ENCODE results near the gene WDR74. TPM values are rescaled to one million over a fixed set of nuclear protein-coding genes. Genes with fewer than 3 reads are reported as not detected.

The WDR74 gene
- total RNA-seq, 1 experiment from 2014 or later = 155 TPM

DNA sequence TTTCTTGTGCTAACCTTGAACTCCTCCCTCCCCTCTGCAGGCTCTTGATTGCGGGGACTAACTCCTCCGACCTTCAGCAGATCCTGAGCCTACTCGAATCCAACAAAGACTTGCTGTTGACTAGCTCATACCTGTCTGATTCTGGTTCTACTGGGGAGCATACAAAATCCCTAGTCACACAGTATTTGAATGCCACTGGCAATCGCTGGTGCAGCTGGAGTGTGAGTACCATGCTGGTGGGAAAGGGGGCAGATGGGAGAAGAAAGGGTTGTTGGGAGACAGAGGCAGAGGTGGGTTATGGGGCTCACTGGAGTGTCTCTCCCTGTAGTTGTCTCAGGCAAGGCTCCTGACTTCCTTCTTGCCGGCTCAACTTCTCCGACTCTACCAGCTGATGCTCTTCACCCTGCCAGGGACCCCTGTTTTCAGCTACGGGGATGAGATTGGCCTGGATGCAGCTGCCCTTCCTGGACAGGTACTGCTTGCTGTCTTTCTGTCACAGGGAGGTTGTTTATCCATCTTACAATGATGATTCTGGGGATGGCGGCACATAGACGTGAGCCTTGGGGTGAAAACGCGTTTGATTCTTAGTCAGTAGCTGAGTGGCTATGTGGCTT lies 45.9 kb upstream of the WDR74 start:
- H3K27ac ChIP-seq (ENCODE audit: low read depth, low read length, poor library complexity, severe bottlenecking) = peak overlapping the region; percentile 41
- CTCF ChIA-PET = no interaction called here

GRCh38 chr11:62883673-62884072 lies 44.3 kb upstream of the WDR74 start:
- Histone ChIP-seq H3K4me3 (ENCODE audit: low read depth, low read length, poor library complexity, severe bottlenecking) (peak overlapping the region; percentile 72), H3K4me1 (ENCODE audit: insufficient read depth, low read length, poor library complexity, severe bottlenecking) (peaks cover 59% of the 10 kb centered on the region), H3K27me3 (replicated peaks; ENCODE audit: insufficient read depth, low read depth, low read length, poor library complexity) (no peaks in the 10 kb centered on the region), H3K9me3 (ENCODE audit: low read depth, low read length, poor library complexity, severe bottlenecking) (no peaks in the 10 kb centered on the region), H3K27ac (ENCODE audit: low read depth, low read length, poor library complexity, severe bottlenecking) (peak overlapping the region; percentile 98), H3K36me3 (ENCODE audit: insufficient read depth, low read length, poor library complexity, severe bottlenecking) (peaks cover 71% of the 10 kb centered on the region)
- DNase-seq (ENCODE audit: low spot score) = no peak
- TF ChIP-seq EZH2 (IDR thresholded peaks at IDR 0.05; ENCODE audit: borderline replicate concordance, low read depth, low read length, poor library complexity, severe bottlenecking) (no peak), CTCF (conservative IDR thresholded peaks at IDR 0.05; ENCODE audit: low read depth, low read length) (no peak)
- no TSS peak for BruUV-seq (replicated peaks)
- intact Hi-C loops (cut with micrococcal nuclease; ENCODE audit: unreplicated experiment) = loop anchor here (5.0 kb wide), 1 partner anchor 96 kb away; the partner anchor contains the start of gene TMEM179B
- ChIA-PET CTCF (interaction anchor here (0.5 to 1.3 kb wide), 4 partner anchors 18 to 138 kb away, joined by 3 to 7 read pairs (median 6); no protein-coding TSS in a partner anchor), POLR2A (ENCODE audit: low non-redundant PET) (interaction anchor here (0.5 kb wide), 1 partner anchor 210 kb away, joined by 4 read pairs; no protein-coding TSS in a partner anchor)

More for the DNA sequence above, 45.9 kb upstream of the WDR74 start:
- Histone ChIP-seq H3K4me3 (ENCODE audit: low read depth, low read length, poor library complexity, severe bottlenecking) (peak overlapping the region; percentile 15), H3K9me3 (ENCODE audit: low read depth, low read length, poor library complexity, severe bottlenecking) (no peaks in the 10 kb centered on the region), H3K4me1 (ENCODE audit: insufficient read depth, low read length, poor library complexity, severe bottlenecking) (peaks cover 48% of the 10 kb centered on the region), H3K27me3 (replicated peaks; ENCODE audit: insufficient read depth, low read depth, low read length, poor library complexity) (no peaks in the 10 kb centered on the region), H3K36me3 (ENCODE audit: insufficient read depth, low read length, poor library complexity, severe bottlenecking) (peaks cover 87% of the 10 kb centered on the region)
- BruUV-seq (replicated peaks) = no TSS peak
- intact Hi-C loops (cut with micrococcal nuclease; ENCODE audit: unreplicated experiment) = no loop called here
- DNase-seq (ENCODE audit: low spot score) = no peak
- TF ChIP-seq CTCF (conservative IDR thresholded peaks at IDR 0.05; ENCODE audit: low read depth, low read length) (no peak), EZH2 (IDR thresholded peaks at IDR 0.05; ENCODE audit: borderline replicate concordance, low read depth, low read length, poor library complexity, severe bottlenecking) (no peak)
- POLR2A ChIA-PET (ENCODE audit: low non-redundant PET) = interaction anchor here (0.6 to 0.8 kb wide), 4 partner anchors 10 to 138 kb away, joined by 3 to 18 read pairs (median 4); no protein-coding TSS in a partner anchor

GRCh38 chr11:62882788-62883501 lies 43.6 kb upstream of the WDR74 start:
- DNase-seq (ENCODE audit: low spot score) = no peak
- Histone ChIP-seq H3K36me3 (ENCODE audit: insufficient read depth, low read length, poor library complexity, severe bottlenecking) (peaks cover 64% of the 10 kb centered on the region), H3K4me3 (ENCODE audit: low read depth, low read length, poor library complexity, severe bottlenecking) (peak overlapping the region; percentile 72), H3K4me1 (ENCODE audit: insufficient read depth, low read length, poor library complexity, severe bottlenecking) (peaks cover 59% of the 10 kb centered on the region), H3K9me3 (ENCODE audit: low read depth, low read length, poor library complexity, severe bottlenecking) (no peaks in the 10 kb centered on the region), H3K27ac (ENCODE audit: low read depth, low read length, poor library complexity, severe bottlenecking) (peak overlapping the region; percentile 98), H3K27me3 (replicated peaks; ENCODE audit: insufficient read depth, low read depth, low read length, poor library complexity) (no peaks in the 10 kb centered on the region)
- ChIA-PET POLR2A (ENCODE audit: low non-redundant PET) (interaction anchor here (0.7 kb wide), 1 partner anchor 181 kb away, joined by 6 read pairs; no protein-coding TSS in a partner anchor), CTCF (interaction anchor here (0.5 to 1.2 kb wide), 2 partner anchors 23 to 42 kb away, joined by 3 to 11 read pairs; no protein-coding TSS in a partner anchor)
- TF ChIP-seq CTCF (conservative IDR thresholded peaks at IDR 0.05; ENCODE audit: low read depth, low read length) (no peak), EZH2 (IDR thresholded peaks at IDR 0.05; ENCODE audit: borderline replicate concordance, low read depth, low read length, poor library complexity, severe bottlenecking) (no peak)
- BruUV-seq (replicated peaks) = no TSS peak
- intact Hi-C loops (cut with micrococcal nuclease; ENCODE audit: unreplicated experiment) = loop anchor here (5.0 kb wide), 1 partner anchor 96 kb away; the partner anchor contains the start of gene TMEM179B
